HG02798 (cell line): ENCODE measurements around the gene AWAT1.
"Not testable (repeated sequence)": the region's sequence is repeated elsewhere in the genome, so short reads cannot be mapped to it uniquely, and the experiment has no call there.

Experiments
- ATAC-seq: cut with Tn5 transposase; IDR thresholded peaks from one replicate; pipeline ENCODE4 v1.9.1; 2021; ENCODE audit warnings: mild to moderate bottlenecking; ENCODE audit not compliant: unreplicated experiment, poor library complexity

The AWAT1 gene

DNA sequence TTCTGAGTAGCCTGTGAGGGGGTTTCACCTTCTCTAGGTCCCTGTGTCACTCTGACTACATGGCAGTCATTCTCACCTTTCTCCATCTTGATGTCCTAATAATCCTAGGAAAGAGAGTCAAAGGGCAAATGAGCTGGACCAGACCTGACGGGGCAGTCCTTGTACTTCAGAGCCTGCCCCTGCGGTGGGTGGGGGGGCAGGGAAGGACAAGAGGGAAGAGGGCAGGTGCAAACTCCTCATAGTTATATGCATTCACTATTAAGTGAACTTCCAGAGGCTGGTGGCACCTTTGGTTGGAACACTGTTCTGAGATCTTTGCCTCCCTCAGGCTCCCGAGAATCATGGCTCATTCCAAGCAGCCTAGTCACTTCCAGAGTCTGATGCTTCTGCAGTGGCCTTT is at the start of gene AWAT1:
TSS of gene AWAT1 (plus strand) at position 301 of the 400 bp plus-strand sequence. CDS start at position 342, 41 bp downstream.
- ATAC-seq, result no peak

DNA sequence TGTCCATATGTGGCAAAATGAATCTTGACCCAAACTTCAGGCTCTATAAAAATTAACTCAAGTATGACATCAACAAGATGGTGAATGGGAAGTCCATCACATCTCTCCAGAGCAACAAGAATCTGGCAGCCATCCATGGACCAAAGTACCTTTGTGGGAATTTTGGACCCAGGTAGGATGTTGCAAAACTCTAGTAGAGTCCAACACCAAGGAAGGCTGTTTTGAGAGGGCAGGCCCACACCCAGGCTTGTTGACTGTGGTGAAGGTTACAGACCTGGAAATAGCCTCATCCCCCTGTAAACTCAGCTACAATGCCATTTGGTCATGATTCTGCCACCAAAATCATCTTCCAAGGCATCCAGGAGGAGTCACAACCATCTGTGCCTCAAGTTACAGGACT is 44.2 kb upstream of the AWAT1 start:
- no peak for ATAC-seq

DNA sequence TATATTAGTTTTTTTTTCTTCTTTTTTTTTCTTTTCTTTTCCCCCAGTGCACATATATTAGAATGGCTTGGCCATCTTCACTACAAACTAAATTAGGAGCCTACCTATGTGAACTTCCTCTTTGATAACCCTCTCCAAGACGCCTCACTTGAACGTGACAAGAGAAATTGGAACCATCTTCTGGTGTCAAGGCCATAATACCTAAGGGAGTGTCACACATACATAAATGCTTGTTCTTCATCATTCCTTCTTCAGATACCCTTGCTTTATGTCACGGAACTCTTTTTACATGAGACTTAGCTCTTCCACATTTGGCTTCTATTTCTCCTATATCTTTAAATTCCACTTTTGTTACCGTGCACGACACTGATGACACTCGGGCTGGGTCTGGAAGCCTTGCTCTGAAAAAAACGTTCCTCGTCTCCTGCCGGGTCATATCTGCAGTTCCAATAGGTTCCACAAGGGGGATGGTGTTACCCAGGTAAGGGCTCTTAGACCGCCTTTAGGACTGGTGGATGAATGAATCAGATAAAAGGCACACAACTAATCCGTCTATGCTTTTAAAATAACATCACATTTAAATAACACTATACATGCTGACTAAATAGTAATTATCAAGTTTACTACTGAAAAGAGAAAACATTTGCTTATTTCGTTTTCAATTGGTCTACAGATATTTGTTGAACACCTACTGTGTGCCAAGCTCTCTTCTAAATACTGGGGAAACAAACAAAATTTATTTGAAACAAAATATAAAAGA is 37.3 kb upstream of the AWAT1 start:
- ATAC-seq, result peak; percentile 81

GRCh38 chrX:70201732-70202131 is 32.7 kb upstream of the AWAT1 start:
- no peak for ATAC-seq

GRCh38 chrX:70208479-70208878 is 26.0 kb upstream of the AWAT1 start:
- no peak for ATAC-seq

- ATAC-seq, result not testable (repeated sequence)
These were observed 24.9 kb upstream of the AWAT1 start for GRCh38 chrX:70209570-70209969.

DNA sequence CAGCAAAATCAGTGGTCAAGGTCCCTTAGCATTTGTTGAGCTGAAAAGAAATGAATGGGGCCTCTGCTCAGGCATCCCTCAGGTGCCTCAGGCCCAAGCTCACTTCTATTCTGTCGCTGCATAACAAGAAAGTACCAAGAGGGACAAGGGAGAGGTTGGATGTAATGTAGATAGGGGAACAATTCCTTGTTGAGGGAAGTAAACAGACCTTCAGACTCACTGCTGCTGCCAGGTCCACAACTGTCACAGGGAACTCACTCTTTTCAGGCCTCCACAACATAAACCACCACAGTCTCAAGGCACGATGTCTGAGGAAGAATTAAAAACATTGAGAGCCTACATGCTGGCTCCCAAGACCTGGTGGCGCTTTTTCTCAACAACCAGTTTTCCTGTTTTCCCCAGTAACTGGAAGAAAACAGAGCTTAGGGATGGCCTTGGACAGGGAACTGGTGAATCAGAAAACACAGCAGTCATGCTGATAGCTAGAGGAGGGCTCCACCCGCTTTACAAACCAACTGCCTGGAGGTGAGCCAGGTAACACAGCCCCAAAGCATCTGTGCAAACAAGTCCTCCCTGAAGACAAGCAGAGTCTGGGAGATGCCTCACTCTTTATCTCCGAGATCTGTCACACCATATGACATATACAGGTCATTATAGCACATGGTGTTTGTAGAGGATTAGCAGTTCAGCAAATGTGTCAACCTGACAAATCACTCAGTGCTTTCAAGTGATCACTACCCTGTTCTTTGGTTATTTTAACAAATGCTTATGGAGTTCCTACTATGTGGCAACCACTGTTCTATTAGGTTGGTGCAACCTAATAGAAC is 14.3 kb upstream of the AWAT1 start:
- ATAC-seq, result no peak

DNA sequence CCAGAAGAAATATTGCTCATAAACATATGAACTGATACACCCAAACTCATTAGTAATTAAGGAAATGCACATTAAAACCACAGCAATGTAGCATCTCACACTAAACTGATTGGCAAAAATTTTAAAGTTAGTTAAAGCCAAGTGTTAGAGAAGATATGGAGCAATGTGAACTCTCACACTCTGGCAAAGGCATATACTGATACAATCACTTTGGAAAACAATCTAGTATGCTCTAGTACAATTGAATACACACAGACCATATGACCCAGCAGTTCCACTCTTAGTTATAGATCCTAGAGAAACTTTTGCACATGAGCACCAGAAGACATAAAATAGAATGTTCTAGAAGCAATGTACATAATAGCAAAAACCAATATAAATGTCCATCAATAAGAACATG is 8.4 kb upstream of the AWAT1 start:
- no peak for ATAC-seq

DNA sequence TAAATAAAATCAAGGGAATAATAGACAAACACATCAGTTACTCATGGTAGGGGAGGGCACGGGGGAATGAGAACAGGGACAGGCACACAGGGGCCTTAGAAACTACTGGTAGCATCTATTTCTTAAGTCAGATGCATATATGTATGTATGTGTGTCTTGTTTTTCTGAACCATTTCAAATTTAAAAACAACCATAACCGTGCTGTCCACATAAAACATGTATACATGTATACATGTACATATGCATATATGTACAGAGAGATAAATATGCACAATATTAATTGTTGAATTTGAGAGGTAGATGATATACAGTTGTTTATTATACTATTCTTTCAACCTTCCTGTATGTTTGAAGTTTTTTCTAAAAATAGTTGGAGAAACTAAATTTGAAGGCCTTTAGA is 7.8 kb upstream of the AWAT1 start:
- ATAC-seq, result no peak

- no peak for ATAC-seq
These were observed 2.8 kb upstream of the AWAT1 start for GRCh38 chrX:70231666-70232065.

- ATAC-seq, result no peak
These were observed 6.3 kb downstream of the AWAT1 start for GRCh38 chrX:70240751-70241150.

- no peak for ATAC-seq
These were observed 7.0 kb downstream of the AWAT1 start for GRCh38 chrX:70241501-70241900.

GRCh38 chrX:70243601-70244000 is 9.1 kb downstream of the AWAT1 start:
- not testable (repeated sequence) for ATAC-seq

- ATAC-seq, result no peak
These were observed 10.4 kb downstream of the AWAT1 start for GRCh38 chrX:70244881-70245280.

DNA sequence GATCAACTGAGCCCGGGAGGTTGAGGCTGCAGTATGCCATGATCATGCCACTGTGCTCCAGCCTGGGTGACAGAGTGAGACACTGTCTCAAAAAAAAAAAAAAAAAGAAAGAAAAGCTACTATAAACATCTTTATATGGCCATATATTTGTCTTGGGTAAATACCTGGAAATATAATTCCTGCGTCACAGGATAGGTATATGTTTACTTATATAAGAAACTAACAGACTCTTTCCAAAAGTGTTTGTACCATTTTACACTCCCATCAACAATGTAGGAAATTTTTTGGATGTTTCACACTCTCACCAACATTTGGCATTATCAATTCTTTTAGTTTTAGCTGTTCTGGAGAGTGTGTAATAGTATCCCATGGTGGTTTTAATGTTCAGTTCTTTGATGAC is 12.8 kb downstream of the AWAT1 start:
- ATAC-seq, result no peak

GRCh38 chrX:70252491-70252890 is 18.0 kb downstream of the AWAT1 start:
- no peak for ATAC-seq

GRCh38 chrX:70253377-70254062 is 19.1 kb downstream of the AWAT1 start:
- no peak for ATAC-seq

DNA sequence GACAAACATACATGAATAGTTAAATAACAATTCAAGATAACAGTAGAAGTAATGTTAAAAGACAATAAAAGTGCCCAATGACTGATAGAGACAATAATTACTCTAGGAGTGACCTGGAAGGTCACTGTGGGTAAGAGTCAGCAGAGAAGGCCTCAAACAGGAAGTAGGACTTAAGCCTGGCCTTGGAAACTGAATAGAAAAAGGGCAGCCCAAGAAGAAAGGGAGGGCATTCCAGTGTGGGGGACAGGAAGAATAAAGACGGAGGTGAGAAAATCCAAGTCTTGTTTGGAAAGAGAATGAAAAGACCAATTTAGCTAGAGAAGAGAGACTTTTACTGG is 19.6 kb downstream of the AWAT1 start:
- no peak for ATAC-seq

DNA sequence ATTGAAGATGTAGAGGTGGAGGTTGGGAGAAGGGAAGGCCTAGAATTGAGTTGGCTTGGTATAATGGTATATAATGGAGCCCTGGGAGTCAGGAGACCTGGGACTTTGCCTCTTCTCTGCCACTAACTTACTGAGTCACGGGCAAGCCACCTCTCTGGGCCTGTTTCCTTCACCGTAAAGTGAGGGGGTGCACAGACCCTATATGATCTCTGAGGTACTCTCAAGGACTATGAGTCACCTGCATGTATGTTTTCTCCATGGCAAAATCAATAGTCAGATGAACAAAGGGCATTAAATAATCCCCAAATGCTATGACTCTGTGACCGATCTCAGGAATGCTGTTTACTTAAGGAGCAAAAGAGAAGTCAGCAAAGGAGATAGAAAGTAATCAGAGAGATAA is 20.5 kb downstream of the AWAT1 start:
- no peak for ATAC-seq

GRCh38 chrX:70255452-70255851 is 21.0 kb downstream of the AWAT1 start:
- no peak for ATAC-seq
